SIG-M5 (cell line): ENCODE data around the gene CEP250.

Source experiments
- DNase-seq: peaks from one replicate; lab custom pipeline; 2025; lab: John Stamatoyannopoulos, UW

The CEP250 gene

GRCh38 chr20:35561268-35561667 is 105.9 kb downstream of the CEP250 start:
- no peak for DNase-seq

GRCh38 chr20:35561671-35562070 is 106.3 kb downstream of the CEP250 start:
- no peak for DNase-seq

GRCh38 chr20:35562541-35563110 is 107.2 kb downstream of the CEP250 start:
- no peak for DNase-seq

- no peak for DNase-seq
These were observed 108.4 kb downstream of the CEP250 start for GRCh38 chr20:35563834-35564233.

- DNase-seq, result no peak
These were observed 109.5 kb downstream of the CEP250 start for GRCh38 chr20:35564905-35565304.

- no peak for DNase-seq
These were observed 113.2 kb downstream of the CEP250 start for GRCh38 chr20:35568645-35569044.
